GM21723 (cell line): ENCODE data around the gene SMYD3.

Experiments
- ATAC-seq: cut with Tn5 transposase; IDR thresholded peaks from one replicate; pipeline ENCODE4 v1.9.1; 2021; ENCODE audit warnings: mild to moderate bottlenecking, moderate library complexity; ENCODE audit not compliant: unreplicated experiment

SMYD3 gene

DNA sequence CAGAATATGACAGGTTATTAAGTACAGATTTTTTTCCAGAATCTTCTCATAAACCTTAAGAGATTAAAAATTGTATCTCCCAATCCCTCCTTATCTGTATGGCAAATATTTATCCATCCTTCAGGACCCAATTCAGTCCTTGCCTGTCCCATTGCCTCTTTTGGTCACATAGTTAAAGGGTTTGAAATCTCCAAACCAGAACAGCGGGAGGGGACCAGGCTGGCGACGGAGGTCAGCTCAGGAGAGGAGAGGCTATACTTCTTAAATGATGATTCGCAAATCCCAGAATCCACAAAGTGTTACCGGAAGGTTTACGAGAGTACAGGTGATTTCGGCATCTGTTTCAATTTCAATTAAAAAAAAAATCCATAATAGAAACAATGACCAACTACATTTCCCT lies 572.7 kb downstream of the SMYD3 start:
- ATAC-seq = no peak

GRCh38 chr1:245933431-245934045 lies 573.5 kb downstream of the SMYD3 start:
- ATAC-seq = no peak

- ATAC-seq = no peak
Observed at GRCh38 chr1:245932302-245932972, 574.6 kb downstream of the SMYD3 start.

DNA sequence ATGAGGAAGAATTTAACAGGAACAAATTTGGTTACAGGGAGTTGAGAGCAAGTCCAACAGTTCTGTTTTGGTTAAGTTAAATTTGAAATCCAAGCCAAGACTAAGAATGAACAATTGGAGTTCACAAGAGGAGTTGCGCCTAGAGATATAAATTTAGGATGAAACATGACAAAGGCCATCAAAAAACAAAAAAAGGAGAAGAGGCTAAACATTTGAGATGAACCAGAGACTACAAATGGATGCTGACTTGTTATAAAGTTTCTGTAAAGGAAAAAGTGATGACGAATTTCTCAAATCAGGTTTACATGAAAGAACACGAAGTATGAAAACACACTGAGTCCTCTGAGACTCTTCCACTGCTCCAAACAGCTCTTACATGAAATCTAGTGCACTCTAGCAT lies 575.6 kb downstream of the SMYD3 start:
- ATAC-seq = no peak

GRCh38 chr1:245929224-245929623 lies 577.9 kb downstream of the SMYD3 start:
- ATAC-seq = no peak

DNA sequence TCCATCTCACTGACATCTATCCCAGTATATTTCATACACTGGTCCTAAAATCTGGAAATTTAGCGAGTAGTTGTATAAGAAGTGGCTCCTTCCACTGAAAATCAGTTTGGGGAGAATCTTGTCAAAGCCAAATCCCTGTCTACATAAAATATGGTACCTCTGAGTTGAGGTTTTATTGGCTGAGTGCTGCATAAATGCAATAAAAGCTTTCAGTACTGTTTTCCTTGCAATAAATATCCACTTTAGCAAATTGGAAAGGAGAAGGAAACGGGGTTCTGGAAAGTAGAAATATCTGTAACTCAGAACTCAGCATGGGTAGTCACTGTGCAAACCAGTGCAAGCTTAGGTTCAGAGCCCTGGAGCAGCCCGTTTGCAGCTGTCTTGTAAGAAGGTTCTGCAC lies 580.2 kb downstream of the SMYD3 start:
- no peak for ATAC-seq

- ATAC-seq = no peak
Observed at GRCh38 chr1:245923215-245923614, 583.9 kb downstream of the SMYD3 start.

- no peak for ATAC-seq
Observed at GRCh38 chr1:245921417-245921816, 585.7 kb downstream of the SMYD3 start.

DNA sequence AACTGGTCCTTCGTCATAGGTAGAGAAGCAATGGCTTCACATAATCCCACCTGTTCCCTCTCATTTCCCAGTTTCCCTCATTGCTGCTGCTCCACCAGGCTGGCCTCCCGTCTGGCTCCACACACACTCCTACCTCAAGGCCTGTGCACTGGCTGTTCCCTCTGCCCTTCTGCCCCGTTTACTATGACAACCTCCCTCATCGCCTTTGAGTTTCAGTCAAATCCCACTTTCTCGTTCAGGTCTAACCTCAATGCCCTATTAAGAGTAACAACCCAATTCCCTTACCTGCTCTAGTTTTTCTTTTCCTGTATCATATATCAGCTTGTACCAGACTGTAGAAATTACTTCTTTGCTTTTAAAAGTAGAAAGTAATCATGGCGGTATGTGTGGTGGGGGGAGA lies 589.7 kb downstream of the SMYD3 start:
- no peak for ATAC-seq

GRCh38 chr1:245915841-245916240 lies 591.2 kb downstream of the SMYD3 start:
- ATAC-seq = no peak

DNA sequence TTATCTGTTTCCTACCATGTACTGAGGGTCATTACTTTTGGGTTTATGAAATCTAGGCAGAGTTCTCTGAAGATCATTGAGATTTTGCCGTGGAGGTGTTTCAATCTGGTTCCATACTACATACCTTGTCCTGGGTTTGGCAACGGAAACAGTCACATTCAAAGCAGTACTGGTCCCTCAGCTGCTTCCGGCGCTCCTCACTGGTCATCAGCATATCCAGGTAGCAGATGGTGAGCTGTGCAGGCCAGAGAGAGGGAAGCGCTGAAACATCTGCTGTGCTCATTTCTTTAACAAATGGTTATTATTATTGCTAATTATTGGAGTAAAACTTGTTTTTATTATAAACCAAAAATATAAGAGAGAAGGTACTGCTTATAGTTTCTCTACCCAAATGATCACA lies 591.7 kb downstream of the SMYD3 start:
- no peak for ATAC-seq

DNA sequence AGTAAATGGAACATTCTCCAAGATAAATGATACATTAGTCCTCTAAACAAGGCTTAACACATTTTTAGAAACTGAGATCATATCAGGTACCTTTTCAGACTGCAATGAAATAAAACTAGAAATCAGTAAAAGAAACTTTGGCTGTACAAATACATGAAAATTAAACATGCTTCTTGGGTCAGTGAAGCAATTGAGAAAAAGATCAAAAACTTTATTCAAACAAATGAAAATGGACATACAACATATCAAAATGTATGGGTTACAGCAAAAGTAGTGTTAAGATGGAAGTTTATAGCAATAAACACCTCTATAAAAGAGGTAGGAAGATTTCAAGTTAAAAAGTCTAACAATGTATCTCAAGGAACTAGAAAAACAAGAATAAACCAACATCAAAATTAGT lies 598.5 kb downstream of the SMYD3 start:
- no peak for ATAC-seq

DNA sequence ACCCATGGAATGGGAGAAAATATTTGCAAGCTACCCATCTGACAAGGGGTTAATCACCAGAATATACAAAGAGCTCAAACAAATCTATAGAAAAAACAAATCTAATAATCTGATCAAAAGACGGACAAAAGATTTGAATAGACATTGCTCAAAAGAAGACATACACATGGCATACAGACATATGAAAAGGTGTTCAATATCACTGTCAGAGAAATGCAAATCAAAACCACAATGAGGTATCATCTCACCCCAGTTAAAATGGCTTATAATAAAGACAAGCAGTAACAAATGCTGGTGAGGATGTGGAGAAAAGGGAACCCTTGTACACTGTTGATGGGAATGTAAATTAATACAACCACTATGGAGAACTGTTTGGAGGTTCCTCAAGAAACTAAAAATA lies 600.9 kb downstream of the SMYD3 start:
- ATAC-seq = no peak

GRCh38 chr1:245903851-245904250 lies 603.2 kb downstream of the SMYD3 start:
- no peak for ATAC-seq

DNA sequence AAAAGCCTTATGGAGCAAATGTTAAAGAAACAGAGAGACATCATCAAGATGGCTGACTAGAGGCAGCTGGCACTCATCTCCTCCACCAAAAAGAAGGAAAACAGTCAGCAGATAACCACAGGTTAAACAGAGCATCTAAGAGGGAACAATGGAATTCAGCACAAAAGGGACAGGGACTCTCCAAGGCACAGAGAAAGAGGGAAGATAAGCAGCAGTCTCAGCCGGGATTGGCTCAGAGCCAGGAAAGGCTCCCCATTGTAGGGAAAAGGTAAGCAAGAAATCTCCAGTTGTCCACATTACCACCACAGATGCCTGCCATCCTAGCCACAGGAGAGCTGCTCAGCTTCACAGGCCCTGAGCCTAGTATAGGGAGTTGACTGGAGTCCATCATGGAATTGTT lies 605.5 kb downstream of the SMYD3 start:
- no peak for ATAC-seq

GRCh38 chr1:245901037-245901436 lies 606.0 kb downstream of the SMYD3 start:
- ATAC-seq = no peak

GRCh38 chr1:245898581-245898980 lies 608.5 kb downstream of the SMYD3 start:
- no peak for ATAC-seq

GRCh38 chr1:245896258-245896657 lies 610.8 kb downstream of the SMYD3 start:
- no peak for ATAC-seq

DNA sequence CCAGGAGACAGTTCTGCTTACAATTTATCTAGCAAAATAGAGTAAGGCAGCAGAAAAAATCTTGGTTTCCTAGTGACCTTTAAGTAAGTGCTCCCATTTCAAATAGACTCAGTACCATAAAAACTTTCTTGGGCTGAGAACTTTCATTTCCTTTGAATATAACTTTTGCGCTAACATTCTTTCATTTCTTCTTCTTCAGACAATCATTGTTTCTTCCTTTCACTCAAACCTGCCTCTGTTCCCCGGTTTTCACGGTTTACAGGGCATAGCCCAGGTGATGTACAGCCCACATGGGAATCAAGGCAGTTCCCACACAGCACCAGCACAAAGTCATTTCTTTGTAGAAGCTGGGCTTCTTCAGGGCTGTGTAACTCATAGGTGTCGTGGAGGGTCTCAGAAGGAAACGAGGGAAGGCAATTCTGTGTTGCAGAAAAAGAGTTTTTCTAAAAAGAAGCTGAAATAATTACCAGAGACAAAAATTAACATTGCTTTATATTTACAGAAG lies 611.6 kb downstream of the SMYD3 start:
- no peak for ATAC-seq

DNA sequence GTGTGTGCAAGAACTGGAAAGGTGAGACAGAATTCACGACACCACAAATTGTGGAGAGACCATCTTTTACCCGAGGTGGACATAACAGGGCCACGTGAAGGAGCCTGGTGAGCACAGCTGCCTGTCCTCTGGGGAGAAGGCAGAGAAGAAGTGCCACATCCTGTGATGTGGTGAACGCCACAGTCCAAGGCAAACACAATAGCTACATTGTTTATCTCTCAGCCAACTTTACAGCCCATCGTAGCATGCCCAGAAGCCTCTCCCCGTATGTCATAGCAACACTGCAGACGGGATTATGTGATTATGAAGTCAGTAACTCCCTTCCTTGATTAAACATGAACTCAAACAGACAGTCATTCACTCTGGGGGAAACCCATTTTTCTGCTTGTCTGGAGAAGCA lies 612.2 kb downstream of the SMYD3 start:
- ATAC-seq = no peak

DNA sequence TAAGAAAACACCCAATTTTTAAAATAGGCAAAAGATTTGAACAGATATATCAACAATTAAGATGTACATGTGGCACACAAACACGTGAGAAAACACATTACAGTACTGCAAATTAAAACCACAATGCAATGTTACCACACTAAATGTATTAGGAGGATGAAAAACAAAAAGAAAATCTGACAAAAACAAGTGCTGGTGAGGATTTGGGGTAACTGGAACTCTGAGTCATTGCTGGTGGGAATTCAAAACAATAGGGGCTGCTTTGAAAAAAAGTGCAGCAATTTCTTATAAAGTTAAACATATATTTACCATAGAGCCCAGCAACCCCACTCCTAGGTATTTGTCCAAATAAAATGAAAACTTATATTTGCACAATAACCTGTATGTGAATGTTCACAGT lies 614.1 kb downstream of the SMYD3 start:
- ATAC-seq = no peak

DNA sequence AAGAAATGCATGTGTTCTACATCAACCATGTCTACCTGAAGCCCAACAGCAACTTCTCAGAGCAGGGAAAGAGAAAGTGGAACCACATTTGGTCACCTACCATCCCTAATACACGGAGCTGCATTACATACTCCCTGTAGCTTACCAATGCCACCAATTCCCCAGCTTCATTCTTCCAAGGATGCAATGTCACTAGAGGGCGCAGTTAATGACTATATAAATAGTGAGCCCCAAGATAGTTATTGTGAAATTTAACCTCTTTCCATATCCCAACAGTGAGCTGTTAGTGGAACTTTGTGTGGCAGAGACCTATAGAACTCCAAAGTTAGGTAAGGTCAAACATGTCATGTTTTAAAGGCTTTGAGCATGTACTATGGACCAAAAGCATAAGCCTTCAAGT lies 618.3 kb downstream of the SMYD3 start:
- ATAC-seq = no peak

DNA sequence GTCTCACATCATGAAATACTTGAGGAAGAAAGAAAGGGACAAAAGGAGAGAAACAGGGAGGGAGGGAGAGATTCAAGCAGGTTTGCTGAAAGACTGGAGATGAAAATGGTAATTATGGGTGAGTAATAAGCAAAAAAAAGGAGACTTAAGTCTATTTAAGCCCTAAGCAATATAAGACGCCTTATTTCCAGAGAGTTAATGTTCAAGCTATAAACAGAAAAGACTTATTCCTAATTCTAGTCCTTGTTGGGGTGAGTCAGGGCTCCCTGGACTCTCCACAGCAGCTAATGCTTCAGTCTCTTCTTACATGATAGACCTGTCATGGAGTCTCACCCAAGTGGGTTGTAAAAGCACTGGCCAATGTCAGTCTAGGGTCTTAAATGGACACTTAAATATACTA lies 619.2 kb downstream of the SMYD3 start:
- ATAC-seq = no peak
